NB4 (cell line): ENCODE data around the gene MAS1L.

ENCODE experiments used
- POLR2A ChIP-seq: IDR thresholded peaks from 2 replicates; pipeline ENCODE4 v1.6.1; 2011; ENCODE audit warnings: mild to moderate bottlenecking; ENCODE audit not compliant: insufficient read length; ENCODE audit errors: extremely low read depth
- TF ChIP-seq, protein P1 (sequence below): IDR thresholded peaks from one replicate; pipeline ENCODE4 v1.5.1; 2012; ENCODE audit warnings: low read depth, low read length

DNA sequence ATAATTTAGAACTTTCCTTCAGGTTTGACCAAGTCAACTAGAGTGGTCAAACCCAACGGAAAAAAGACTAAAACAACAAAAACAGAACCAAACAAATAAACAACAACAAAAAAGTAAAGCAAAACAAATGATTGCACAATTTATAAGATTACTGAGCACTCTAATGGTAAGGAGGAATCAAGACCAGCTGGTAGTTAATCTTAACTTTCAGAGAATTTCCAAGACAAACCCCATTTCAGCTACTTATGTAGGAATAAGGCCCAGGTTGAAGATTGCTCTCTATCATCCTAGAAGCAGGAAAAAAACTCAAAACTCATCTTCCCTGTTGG lies 37.5 kb upstream of the MAS1L start:
- TF ChIP-seq, protein P1, sequence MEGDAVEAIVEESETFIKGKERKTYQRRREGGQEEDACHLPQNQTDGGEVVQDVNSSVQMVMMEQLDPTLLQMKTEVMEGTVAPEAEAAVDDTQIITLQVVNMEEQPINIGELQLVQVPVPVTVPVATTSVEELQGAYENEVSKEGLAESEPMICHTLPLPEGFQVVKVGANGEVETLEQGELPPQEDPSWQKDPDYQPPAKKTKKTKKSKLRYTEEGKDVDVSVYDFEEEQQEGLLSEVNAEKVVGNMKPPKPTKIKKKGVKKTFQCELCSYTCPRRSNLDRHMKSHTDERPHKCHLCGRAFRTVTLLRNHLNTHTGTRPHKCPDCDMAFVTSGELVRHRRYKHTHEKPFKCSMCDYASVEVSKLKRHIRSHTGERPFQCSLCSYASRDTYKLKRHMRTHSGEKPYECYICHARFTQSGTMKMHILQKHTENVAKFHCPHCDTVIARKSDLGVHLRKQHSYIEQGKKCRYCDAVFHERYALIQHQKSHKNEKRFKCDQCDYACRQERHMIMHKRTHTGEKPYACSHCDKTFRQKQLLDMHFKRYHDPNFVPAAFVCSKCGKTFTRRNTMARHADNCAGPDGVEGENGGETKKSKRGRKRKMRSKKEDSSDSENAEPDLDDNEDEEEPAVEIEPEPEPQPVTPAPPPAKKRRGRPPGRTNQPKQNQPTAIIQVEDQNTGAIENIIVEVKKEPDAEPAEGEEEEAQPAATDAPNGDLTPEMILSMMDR = no peak
- no peak for TF ChIP-seq POLR2A
